Nephron progenitor cell (in vitro differentiated cells): ENCODE data around the gene WDR41.

ENCODE experiments used
- DNase-seq: peaks from one replicate; pipeline ENCODE4 v3.0.0; 2021
- H3K27ac Mint-ChIP-seq: 2 replicates; pipeline ENCODE4 v1.8.0; 2021; ENCODE audit warnings: mild to moderate bottlenecking, moderate library complexity, mixed read lengths
- H3K27me3 Mint-ChIP-seq: 2 replicates; pipeline ENCODE4 v1.8.0; 2021; ENCODE audit warnings: mild to moderate bottlenecking, low read depth, mixed read lengths; ENCODE audit not compliant: poor library complexity
- H3K36me3 Mint-ChIP-seq: 2 replicates; pipeline ENCODE4 v1.8.0; 2021; ENCODE audit warnings: low read depth, mixed read lengths
- H3K4me1 Mint-ChIP-seq: 2 replicates; pipeline ENCODE4 v1.8.0; 2021; ENCODE audit warnings: mixed read lengths
- H3K4me3 Mint-ChIP-seq: 2 replicates; pipeline ENCODE4 v1.8.0; 2021; ENCODE audit warnings: mild to moderate bottlenecking, moderate library complexity, mixed read lengths
- H3K9me3 Mint-ChIP-seq: 2 replicates; pipeline ENCODE4 v1.8.0; 2021; ENCODE audit warnings: mild to moderate bottlenecking, moderate library complexity, mixed read lengths
- CTCF ChIP-seq: fragments of 200-600 bp; sonication (generic); IDR thresholded peaks from 2 replicates; pipeline ENCODE4 v1.5.0; 2021; ENCODE audit warnings: antibody characterized with exemption

Gene WDR41

GRCh38 chr5:77420940-77421339 is 71.2 kb downstream of the WDR41 start:
- peaks cover 20% of the 10 kb centered on the region for H3K4me1 Mint-ChIP-seq
- peaks cover 22% of the 10 kb centered on the region for H3K36me3 Mint-ChIP-seq
- TF ChIP-seq CTCF: no peak
- no peak overlapping the region for H3K27ac Mint-ChIP-seq
- no peaks in the 10 kb centered on the region for H3K9me3 Mint-ChIP-seq
- peaks cover 4% of the 10 kb centered on the region for H3K27me3 Mint-ChIP-seq
- no peak for DNase-seq
- no peak overlapping the region for H3K4me3 Mint-ChIP-seq

- DNase-seq: no peak
- Mint-ChIP-seq H3K9me3 (no peaks in the 10 kb centered on the region), H3K27ac (no peak overlapping the region), H3K27me3 (peaks cover 4% of the 10 kb centered on the region), H3K4me3 (no peak overlapping the region), H3K4me1 (peaks cover 20% of the 10 kb centered on the region), H3K36me3 (peaks cover 22% of the 10 kb centered on the region)
- no peak for TF ChIP-seq CTCF
Measured at GRCh38 chr5:77419644-77420582, 72.2 kb downstream of the WDR41 start.

GRCh38 chr5:77418601-77419581 is 73.2 kb downstream of the WDR41 start:
- TF ChIP-seq CTCF: no peak
- no peak for DNase-seq
- H3K27ac Mint-ChIP-seq: no peak overlapping the region
- no peaks in the 10 kb centered on the region for H3K9me3 Mint-ChIP-seq
- no peak overlapping the region for H3K4me3 Mint-ChIP-seq
- H3K4me1 Mint-ChIP-seq: peaks cover 20% of the 10 kb centered on the region
- H3K27me3 Mint-ChIP-seq: peaks cover 4% of the 10 kb centered on the region
- H3K36me3 Mint-ChIP-seq: peaks cover 16% of the 10 kb centered on the region

GRCh38 chr5:77418162-77418561 is 74.0 kb downstream of the WDR41 start:
- TF ChIP-seq CTCF: no peak

GRCh38 chr5:77413049-77413448 is 79.1 kb downstream of the WDR41 start:
- no peaks in the 10 kb centered on the region for H3K36me3 Mint-ChIP-seq
- TF ChIP-seq CTCF: no peak
- DNase-seq: no peak
- no peak overlapping the region for H3K27ac Mint-ChIP-seq
- H3K4me3 Mint-ChIP-seq: no peak overlapping the region
- H3K4me1 Mint-ChIP-seq: peaks cover 14% of the 10 kb centered on the region
- H3K9me3 Mint-ChIP-seq: no peaks in the 10 kb centered on the region
- peaks cover 10% of the 10 kb centered on the region for H3K27me3 Mint-ChIP-seq

More at GRCh38 chr5:77418162-77418561, 74.0 kb downstream of the WDR41 start:
- Mint-ChIP-seq H3K9me3 (no peaks in the 10 kb centered on the region), H3K36me3 (peaks cover 13% of the 10 kb centered on the region), H3K4me1 (peaks cover 20% of the 10 kb centered on the region), H3K27me3 (peaks cover 4% of the 10 kb centered on the region), H3K4me3 (no peak overlapping the region), H3K27ac (no peak overlapping the region)
- no peak for DNase-seq
